SW 1271 (cell line): ENCODE results near the gene RASL10B.
A peak's percentile ranks its signal among the peaks of the same experiment; 100 is the strongest.

Experiments used
- DNase-seq, 2 experiments: peaks; one replicate each; lab custom pipeline; 2025; lab: John Stamatoyannopoulos, UW

RASL10B gene

GRCh38 chr17:35765756-35766488, 34.5 kb downstream of the RASL10B start:
- DNase-seq = no peak

DNA sequence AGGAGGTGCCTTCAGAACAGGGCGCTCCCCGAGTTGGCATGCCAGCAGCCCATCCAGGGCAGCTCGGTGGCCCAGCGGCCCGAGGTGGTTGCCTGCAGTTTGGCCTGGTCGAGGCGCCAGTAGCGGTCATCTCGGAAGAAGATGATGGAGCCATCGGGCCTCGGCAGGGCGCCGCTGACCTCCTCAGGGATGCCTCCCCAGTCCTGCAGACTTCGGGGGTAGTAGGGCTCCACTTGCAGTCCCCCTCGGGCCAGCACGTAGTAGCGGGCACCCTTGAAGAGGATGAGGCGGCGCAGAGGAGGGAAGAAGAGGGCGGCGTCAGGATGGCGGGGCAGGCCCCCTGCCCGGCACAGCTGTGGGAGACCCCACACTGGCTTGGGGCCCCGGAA, 35.0 kb downstream of the RASL10B start:
- no peak for DNase-seq

GRCh38 chr17:35766903-35767510, 35.6 kb downstream of the RASL10B start:
- DNase-seq = peak in 1 of 2 experiments; percentile 9

GRCh38 chr17:35768797-35769196, 37.4 kb downstream of the RASL10B start:
- no peak for DNase-seq

DNA sequence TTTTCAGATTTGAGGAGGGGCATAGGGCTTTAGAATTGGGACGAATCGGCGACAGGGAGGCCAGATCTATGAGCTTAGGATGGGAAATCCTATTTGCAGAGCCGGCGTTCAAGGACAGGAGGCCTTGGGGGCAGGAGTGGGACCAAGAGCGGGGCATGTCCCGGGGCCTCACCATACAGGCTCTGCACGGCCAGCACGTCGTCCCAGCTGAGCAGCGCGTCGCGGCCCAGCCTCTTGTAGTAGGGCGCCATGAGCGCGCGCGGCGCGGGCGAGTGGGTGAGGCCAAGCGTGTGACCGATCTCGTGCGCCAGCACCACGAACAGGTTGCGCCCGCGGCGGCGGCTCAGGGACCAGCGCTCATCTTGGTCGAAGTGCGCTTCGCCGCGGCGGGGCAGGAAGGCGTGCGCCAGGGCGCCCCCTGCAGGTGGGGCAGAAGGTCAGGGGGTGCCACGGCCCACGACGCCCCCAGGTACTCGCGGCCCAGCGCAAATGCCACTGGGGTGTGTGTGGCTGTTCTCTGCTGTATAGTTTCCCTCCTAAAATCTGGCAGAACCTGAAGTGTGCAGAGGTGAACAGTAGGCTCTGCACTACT, 38.6 kb downstream of the RASL10B start:
- DNase-seq = no peak

- DNase-seq = no peak
These were observed 41.7 kb downstream of the RASL10B start for GRCh38 chr17:35773129-35773528.

DNA sequence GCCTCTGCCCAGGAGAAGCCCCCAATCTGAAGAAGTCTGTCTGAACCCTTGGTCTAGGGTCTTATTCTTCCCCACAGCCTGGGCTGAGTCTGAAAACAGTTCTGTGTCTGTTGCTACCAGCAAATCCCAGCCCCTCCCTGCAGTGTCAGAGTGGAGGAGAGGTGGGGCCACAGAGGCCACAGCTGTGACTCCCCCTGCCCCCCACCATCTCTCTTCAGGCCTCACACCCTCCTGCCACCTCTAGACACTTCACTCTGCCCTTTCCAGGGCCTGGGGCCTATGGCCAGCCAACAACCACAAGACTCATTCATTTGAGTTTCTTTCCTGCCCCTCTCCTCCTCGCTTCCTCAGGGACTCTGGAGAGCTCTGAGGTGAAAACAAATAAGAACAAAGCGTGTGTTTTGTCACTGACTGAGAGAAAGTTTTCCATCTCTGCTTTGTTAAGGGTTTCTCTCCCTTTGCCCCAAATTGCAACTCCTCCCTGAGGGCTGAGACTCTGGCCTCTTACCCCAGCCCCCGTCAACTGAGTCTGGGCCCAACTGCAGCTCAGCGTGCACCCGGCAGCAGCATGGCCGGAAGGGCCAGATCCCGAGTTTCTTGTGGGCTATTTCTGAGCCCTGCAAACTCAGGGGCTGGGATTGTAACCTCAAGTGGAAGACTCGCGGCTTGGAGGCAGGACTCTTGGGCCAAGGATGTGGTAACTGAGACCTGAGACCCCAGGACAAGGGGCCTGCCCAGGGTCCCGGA, 42.4 kb downstream of the RASL10B start:
- DNase-seq = no peak

DNA sequence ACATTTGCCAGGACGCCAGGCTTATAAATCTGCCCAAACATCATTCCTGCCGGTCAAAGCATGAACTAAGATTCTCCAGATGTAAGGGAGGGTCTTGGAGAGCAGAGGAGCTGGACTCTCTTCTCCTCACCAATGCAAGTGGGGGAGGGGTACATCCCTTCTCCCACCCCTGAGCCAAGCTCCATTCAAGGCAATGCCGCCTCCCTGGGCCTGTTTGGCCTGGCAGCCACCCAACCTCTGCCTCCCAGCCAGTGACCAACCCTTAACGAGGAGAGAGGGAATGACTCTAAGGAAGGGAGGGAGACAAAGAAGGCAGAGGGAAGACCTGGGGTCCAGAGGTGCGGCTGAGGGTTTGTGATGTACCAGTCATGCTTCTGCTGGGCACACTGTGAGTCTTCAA, 43.1 kb downstream of the RASL10B start:
- DNase-seq = no peak

- no peak for DNase-seq
These were observed 43.6 kb downstream of the RASL10B start for GRCh38 chr17:35775039-35775438.

DNA sequence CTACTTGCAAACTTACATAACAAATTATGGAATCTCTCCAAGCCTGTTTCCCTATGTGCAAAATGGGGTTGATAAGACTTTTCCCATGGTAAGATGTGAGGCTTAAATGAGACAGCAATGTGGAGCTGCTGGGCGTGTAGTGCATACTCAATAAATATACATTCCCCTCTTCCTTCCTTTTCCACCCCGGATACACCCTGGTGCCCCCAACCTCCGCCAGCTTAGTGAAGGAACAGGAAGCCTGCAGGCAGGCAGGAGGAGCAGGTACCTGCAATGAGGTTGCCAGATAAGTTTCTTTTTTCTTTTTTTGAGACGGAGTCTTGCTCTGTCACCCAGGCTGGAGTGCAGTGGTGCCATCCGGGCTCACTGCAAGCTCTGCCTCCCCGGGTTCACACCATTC, 44.1 kb downstream of the RASL10B start:
- no peak for DNase-seq

- DNase-seq = no peak
These were observed 47.3 kb downstream of the RASL10B start for GRCh38 chr17:35778641-35779196.

DNA sequence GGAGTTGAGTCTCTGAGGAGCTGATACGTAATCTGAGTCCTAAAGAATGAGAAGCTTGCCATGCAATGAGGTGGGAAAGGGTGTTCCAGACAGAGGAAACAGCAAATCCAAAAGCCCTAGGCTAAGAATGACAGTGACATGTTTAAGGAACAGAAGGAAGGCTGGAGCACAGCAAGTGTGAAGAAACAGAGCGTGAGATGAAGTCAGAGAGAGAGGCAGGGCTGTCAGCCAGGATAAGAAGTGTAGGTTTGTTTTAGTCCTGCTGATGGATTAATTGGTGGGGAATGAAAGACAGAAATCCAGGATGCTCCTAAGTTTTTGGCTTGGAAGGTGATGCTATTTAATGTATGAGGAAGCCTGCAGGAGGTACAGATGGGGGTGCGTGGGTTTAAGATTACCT, 49.5 kb downstream of the RASL10B start:
- DNase-seq = no peak

DNA sequence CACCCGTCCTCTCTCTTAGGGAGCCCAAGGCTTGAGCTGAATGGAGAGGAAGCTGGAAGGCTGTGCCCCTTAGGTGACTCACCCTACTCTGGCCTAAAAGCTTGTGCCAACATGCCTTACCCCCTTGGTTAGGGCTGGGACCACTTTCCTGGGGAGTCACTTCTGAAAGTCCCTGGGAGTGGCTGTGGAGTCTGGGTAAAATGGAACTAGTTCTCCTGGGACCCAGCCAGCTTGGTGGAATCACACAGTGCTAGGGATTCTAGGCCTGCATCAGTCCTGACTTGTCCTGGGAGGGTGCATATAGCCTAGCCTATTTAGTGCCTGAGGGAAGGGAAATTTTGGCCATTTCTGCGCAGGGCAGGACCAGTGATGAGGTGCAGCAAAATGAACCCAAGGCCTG, 53.5 kb downstream of the RASL10B start:
- DNase-seq = no peak

GRCh38 chr17:35786941-35787432, 55.5 kb downstream of the RASL10B start:
- DNase-seq = no peak

DNA sequence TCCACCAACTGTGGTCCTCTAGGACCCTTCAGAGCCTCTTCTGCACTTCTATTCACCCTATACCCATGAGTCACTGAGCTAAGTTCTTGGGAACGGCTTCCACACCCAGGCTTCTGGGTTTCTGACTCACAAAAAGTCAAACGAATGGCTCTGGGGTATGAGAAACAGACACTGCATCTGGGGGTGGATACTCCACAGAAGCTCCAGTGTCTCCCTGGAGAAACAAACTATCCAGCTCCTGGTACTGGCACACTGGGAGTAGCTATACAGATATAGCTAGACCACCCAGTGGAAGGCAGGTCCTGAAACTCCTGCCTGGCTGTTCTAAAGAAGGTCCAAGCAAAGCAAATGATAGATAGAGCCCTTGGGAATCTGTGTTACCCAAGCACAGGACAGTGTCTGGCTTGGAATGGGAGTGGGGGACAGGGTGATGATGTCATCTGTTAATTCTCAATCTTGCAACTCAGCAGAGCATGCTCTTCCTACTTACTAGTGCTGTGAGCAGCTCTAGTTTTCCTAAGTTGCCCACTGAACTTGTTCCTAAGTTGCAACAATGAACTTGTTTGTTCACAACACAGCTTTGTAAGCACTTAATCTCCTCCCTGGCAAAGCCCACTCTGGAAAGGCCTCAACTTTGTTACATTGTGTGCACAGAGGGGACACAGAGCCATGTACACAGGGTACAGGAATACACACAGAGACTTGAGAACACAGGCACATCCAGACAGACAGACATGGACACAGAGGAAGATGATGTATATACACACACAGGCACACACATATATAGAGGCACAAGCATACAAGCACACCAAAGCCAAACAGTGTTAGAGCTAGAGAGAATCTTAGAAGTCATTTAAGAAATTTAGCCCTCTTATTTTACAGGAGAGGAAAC, 57.3 kb downstream of the RASL10B start:
- no peak for DNase-seq

DNA sequence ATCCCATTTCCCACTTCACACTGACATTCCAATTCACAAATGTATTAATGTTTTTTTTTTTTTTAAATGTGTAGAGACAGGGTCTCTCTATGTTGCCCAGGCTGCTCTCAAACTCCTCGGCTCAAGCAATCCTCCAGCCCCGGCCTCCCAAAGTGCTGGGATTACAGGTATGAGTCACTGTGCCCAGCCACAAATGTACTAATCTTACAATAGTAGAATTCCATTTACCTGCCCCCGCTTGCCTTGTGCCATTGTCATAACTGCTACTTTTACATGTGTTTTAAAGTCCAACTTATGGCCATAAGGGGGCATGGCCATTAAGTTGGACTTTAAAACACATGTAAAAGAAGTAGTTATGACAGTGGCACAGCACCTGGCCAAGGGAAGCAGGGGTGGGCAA, 59.4 kb downstream of the RASL10B start:
- no peak for DNase-seq

DNA sequence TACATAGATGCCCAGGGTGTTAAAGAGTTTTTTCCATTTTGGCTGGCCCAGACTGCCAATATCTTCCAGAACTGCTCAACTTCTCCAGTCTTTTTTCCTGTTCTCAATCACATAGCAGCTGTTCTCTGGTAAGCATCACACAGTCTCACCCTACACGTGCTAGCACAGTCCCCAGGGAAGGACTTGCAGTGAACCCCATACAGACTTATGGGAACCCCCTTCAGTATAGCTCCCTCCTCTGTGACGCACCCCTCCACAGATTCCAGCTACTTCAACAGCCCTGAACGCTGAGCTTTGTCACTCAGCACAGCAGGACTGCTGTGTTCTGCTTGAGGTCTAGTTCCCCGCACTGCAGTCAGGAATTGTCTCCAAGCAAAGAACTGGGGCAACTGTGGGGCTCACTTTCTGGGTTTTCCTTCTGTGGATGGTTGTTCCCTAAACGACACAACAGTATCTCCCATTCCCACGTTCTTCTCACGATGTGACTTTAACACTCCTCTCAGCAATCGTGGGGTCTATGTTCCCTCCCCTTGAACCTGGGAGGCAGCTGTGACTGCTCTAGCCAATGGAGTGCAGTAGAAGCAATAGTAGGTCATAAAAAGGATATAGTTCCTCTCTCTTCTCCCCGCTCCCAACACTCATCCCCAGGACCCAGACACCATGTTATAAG, 60.4 kb downstream of the RASL10B start:
- DNase-seq = no peak
